Endothelial cell of umbilical vein (primary cell): Measurements from ENCODE around the gene SH3RF3. TPM values are rescaled to one million over a fixed set of nuclear protein-coding genes. Genes with fewer than 3 reads are reported as not detected.

Experiments
- BruUV-seq: library from RNA; stranded (reverse); fragments of 400-500 nt; replicated peaks from 2 replicates; lab custom pipeline; 2021; lab: Mats Ljungman, UMichigan
- CTCF ChIA-PET: fragments of 300-600, 350-600 bp; sonication (Branson Sonifier 250); formaldehyde crosslinking; loops from one replicate; lab custom pipeline; 2021; ENCODE audit warnings: antibody characterized with exemption, inconsistent platforms; lab: Charles Lee
- POLR2A ChIA-PET: fragments of 300-600, 350-600 bp; sonication (Branson Sonifier 250); formaldehyde crosslinking; loops from one replicate; lab custom pipeline; 2021; ENCODE audit warnings: antibody characterized with exemption, inconsistent platforms; lab: Charles Lee
- DNase-seq: peaks from one replicate; pipeline ENCODE4 v3.0.0-alpha.2; 2011; ENCODE audit warnings: low read depth, low spot score
- FAIRE-seq: peaks from 2 replicates; lab custom pipeline; 2011; peaks lifted over from hg19 to GRCh38; lab: Jason Lieb, UNC
- H2AFZ ChIP-seq: 2 replicates; pipeline ENCODE4 v1.6.0; 2012; ENCODE audit warnings: low read depth, low read length, control low read depth, inconsistent platforms
- H3K27ac ChIP-seq: 2 replicates; pipeline ENCODE4 v1.5.1; 2011; ENCODE audit warnings: low read depth, mild to moderate bottlenecking, control low read depth, low read length, moderate library complexity; ENCODE audit not compliant: insufficient read depth
- H3K27me3 ChIP-seq, 2 experiments: 2 replicates each; pipeline versions ENCODE4 v1.6.0 to v1.6.1; 2011; ENCODE audit warnings: low read length in 2 of 2, mixed read lengths in 1 of 2; ENCODE audit not compliant: control insufficient read depth in 2 of 2, insufficient read depth in 2 of 2
- H3K36me3 ChIP-seq, 2 experiments: 2 replicates in 1 of 2; 3 replicates in 1 of 2; pipeline ENCODE4 v1.5.1; 2011; ENCODE audit warnings: low read length in 2 of 2, mild to moderate bottlenecking in 1 of 2, moderate library complexity in 1 of 2; ENCODE audit not compliant: control insufficient read depth in 2 of 2, insufficient read depth in 2 of 2; ENCODE audit errors: extremely low read depth in 1 of 2
- H3K4me1 ChIP-seq: 3 replicates; pipeline ENCODE4 v1.5.1; 2011; ENCODE audit warnings: mild to moderate bottlenecking, low read length; ENCODE audit not compliant: control insufficient read depth, insufficient read depth; ENCODE audit errors: extremely low read depth
- H3K4me2 ChIP-seq: 2 replicates; pipeline ENCODE4 v1.6.1; 2011; ENCODE audit warnings: low read length, control low read depth, mixed read lengths; ENCODE audit not compliant: insufficient read depth
- H3K4me3 ChIP-seq, 3 experiments: fragments of 200-600 bp in 1 of 3; sonication (generic), shearing (Covaris generic) in 1 of 3; replicated peaks in 1 of 3; 2 replicates each; pipeline ENCODE4 v1.5.1; 2011 to 2016; ENCODE audit warnings: control low read depth in 3 of 3, low read length in 3 of 3, mild to moderate bottlenecking in 2 of 3, inconsistent platforms in 1 of 3, low read depth in 1 of 3, moderate library complexity in 1 of 3; ENCODE audit not compliant: insufficient read depth in 1 of 3
- H3K79me2 ChIP-seq: 2 replicates; pipeline ENCODE4 v1.6.0; 2012; ENCODE audit warnings: low read length, inconsistent platforms; ENCODE audit not compliant: control insufficient read depth, insufficient read depth
- H3K9ac ChIP-seq: replicated peaks from 2 replicates; pipeline ENCODE3; 2011; ENCODE audit warnings: low read length, control low read depth; ENCODE audit not compliant: insufficient read depth; ENCODE audit errors: extremely low read depth
- H3K9me1 ChIP-seq: replicated peaks from 3 replicates; pipeline ENCODE4 v1.6.0; 2011; ENCODE audit warnings: mild to moderate bottlenecking, low read length; ENCODE audit not compliant: control insufficient read depth, insufficient read depth; ENCODE audit errors: extremely low read depth
- H3K9me3 ChIP-seq: replicated peaks from 2 replicates; pipeline ENCODE4 v1.5.1; 2012; ENCODE audit warnings: low read length, inconsistent platforms; ENCODE audit not compliant: control insufficient read depth, insufficient read depth
- H4K20me1 ChIP-seq: replicated peaks from 2 replicates; pipeline ENCODE3; 2011; ENCODE audit warnings: mild to moderate bottlenecking, low read length; ENCODE audit not compliant: control insufficient read depth, insufficient read depth; ENCODE audit errors: extremely low read depth
- CTCF ChIP-seq, 2 donors: IDR thresholded peaks; 1 replicate in 1 of 2; 2 replicates in 1 of 2; pipeline ENCODE4 v1.5.1; 2011; ENCODE audit warnings: low read length in 2 of 2, mild to moderate bottlenecking in 2 of 2, moderate library complexity in 2 of 2, control low read depth in 1 of 2, inconsistent platforms in 1 of 2, low read depth in 1 of 2; ENCODE audit not compliant: insufficient read depth in 1 of 2; ENCODE audit errors: extremely low read depth in 1 of 2
- EZH2 ChIP-seq: IDR thresholded peaks from 2 replicates; pipeline ENCODE4 v1.6.1; 2012; ENCODE audit warnings: borderline replicate concordance, low read depth, mild to moderate bottlenecking, moderate library complexity, low read length, inconsistent platforms; ENCODE audit not compliant: severe bottlenecking
- FOS ChIP-seq: IDR thresholded peaks from 2 replicates; pipeline ENCODE4 v1.6.1; 2011; ENCODE audit warnings: mild to moderate bottlenecking, low read length, moderate library complexity, borderline replicate concordance; ENCODE audit not compliant: insufficient read depth
- GATA2 ChIP-seq: IDR thresholded peaks from 2 replicates; pipeline ENCODE4 v1.7.0; 2011; ENCODE audit warnings: low read depth, mild to moderate bottlenecking, moderate library complexity, mixed read lengths, low read length; ENCODE audit not compliant: insufficient read length, insufficient read depth
- MYC ChIP-seq: IDR thresholded peaks from one replicate; pipeline ENCODE4 v1.6.1; 2011; ENCODE audit warnings: mild to moderate bottlenecking, low read depth, low read length
- POLR2AphosphoS5 ChIP-seq: IDR thresholded peaks from 2 replicates; pipeline ENCODE4 v1.6.1; 2012; ENCODE audit warnings: low read depth, mild to moderate bottlenecking, control low read depth, low read length, moderate library complexity; ENCODE audit not compliant: insufficient read depth
- dilution Hi-C: fragments of 300-500 bp; cut with MboI; formaldehyde crosslinking; loops from one replicate; pipeline ENCODE4 v1.15.0; 2019; ENCODE audit warnings: low sequenced_read_pairs; ENCODE audit not compliant: extremely low pct_ligation_motif_present
- intact Hi-C: fragments of 100-400 bp; cut with micrococcal nuclease; formaldehyde crosslinking; loops from one replicate; pipeline ENCODE4 v1.10.0; 2022
- polyA plus RNA-seq, 4 experiments: library from polyadenylated mRNA; depleted of rRNA in 3 of 4; stranded (reverse) in 3 of 4; unstranded in 1 of 4; fragments of >200 nt; gene quantifications; 2 replicates each; pipeline versions ENCODE4 v1.2.1 to v1.2.3, GENCODE V29; 2011 to 2012; ENCODE audit warnings: missing spikeins in 1 of 4
- total RNA-seq: library from RNA; stranded (reverse); gene quantifications from 2 replicates; pipeline ENCODE4 v1.2.3, GENCODE V29; 2021

Gene SH3RF3
- total and polyA plus RNA-seq, 2 donors (not counting 3 experiments of a cell fraction or from before 2014, with no cell fraction given): 3.8 to 14.7 TPM

GRCh38 chr2:109301746-109302145 lies 172.7 kb downstream of the SH3RF3 start:
- Histone ChIP-seq H2AFZ (no peak overlapping the region), H3K9me3 (no peaks in the 10 kb centered on the region), H4K20me1 (no peaks in the 10 kb centered on the region), H3K27me3 (no peaks in the 10 kb centered on the region), H3K4me3 (no peak overlapping the region), H3K79me2 (peaks cover 5% of the 10 kb centered on the region), H3K9me1 (no peaks in the 10 kb centered on the region), H3K36me3 (no peaks in the 10 kb centered on the region), H3K4me1 (peaks cover 15% of the 10 kb centered on the region), H3K4me2 (no peak overlapping the region), H3K9ac (no peak overlapping the region), H3K27ac (no peak overlapping the region)
- BruUV-seq: no TSS peak
- no peak for TF ChIP-seq FOS
- TF ChIP-seq CTCF (IDR thresholded peaks at IDR 0.05; ENCODE audit: extremely low read depth in 1 of 2, insufficient read depth in 1 of 2, low read depth in 1 of 2, low read length in 2 of 2): no peak
- TF ChIP-seq GATA2: no peak
- ChIA-PET CTCF (no interaction called here), POLR2A (no interaction called here)
- FAIRE-seq: no peak
- DNase-seq: no peak
- intact Hi-C loops: no loop called here
- dilution Hi-C loops: no loop called here

- Histone ChIP-seq H3K79me2 (peaks cover 8% of the 10 kb centered on the region), H3K36me3 (no peaks in the 10 kb centered on the region), H3K9me1 (no peaks in the 10 kb centered on the region), H3K9ac (no peak overlapping the region), H3K27me3 (no peaks in the 10 kb centered on the region), H3K9me3 (no peaks in the 10 kb centered on the region), H3K27ac (no peak overlapping the region), H3K4me3 (no peak overlapping the region), H4K20me1 (no peaks in the 10 kb centered on the region), H3K4me2 (no peak overlapping the region), H3K4me1 (peaks cover 15% of the 10 kb centered on the region), H2AFZ (no peak overlapping the region)
- TF ChIP-seq FOS: no peak
- TF ChIP-seq MYC: no peak
- TF ChIP-seq GATA2: no peak
- no peak for TF ChIP-seq EZH2
- TF ChIP-seq POLR2AphosphoS5: no peak
- no peak for DNase-seq
- FAIRE-seq: no peak
- ChIA-PET CTCF (no interaction called here), POLR2A (no interaction called here)
- intact Hi-C loops: no loop called here
- dilution Hi-C loops: no loop called here
- BruUV-seq: no TSS peak
Observed at GRCh38 chr2:109302319-109302718, 173.3 kb downstream of the SH3RF3 start.
